AG09309 (cell line): ENCODE results near the gene RIPOR3.
"Not testable (repeated sequence)": the region's sequence is repeated elsewhere in the genome, so short reads cannot be mapped to it uniquely, and the experiment has no call there.

Experiments used
- DNase-seq: peaks from one replicate; pipeline ENCODE4 v3.0.0-alpha.2; 2010; ENCODE audit warnings: low read depth
- H3K4me3 ChIP-seq: 2 replicates; pipeline ENCODE4 v1.5.1; 2011; ENCODE audit warnings: mild to moderate bottlenecking, low read depth, low read length, moderate library complexity; ENCODE audit not compliant: control insufficient read depth
- TF ChIP-seq, protein P1 (sequence below): IDR thresholded peaks from 2 replicates; pipeline ENCODE4 v1.5.1; 2011; ENCODE audit warnings: mild to moderate bottlenecking, low read depth, low read length, inconsistent platforms; ENCODE audit not compliant: insufficient read depth, control insufficient read depth; ENCODE audit errors: missing control alignments

Gene RIPOR3

DNA sequence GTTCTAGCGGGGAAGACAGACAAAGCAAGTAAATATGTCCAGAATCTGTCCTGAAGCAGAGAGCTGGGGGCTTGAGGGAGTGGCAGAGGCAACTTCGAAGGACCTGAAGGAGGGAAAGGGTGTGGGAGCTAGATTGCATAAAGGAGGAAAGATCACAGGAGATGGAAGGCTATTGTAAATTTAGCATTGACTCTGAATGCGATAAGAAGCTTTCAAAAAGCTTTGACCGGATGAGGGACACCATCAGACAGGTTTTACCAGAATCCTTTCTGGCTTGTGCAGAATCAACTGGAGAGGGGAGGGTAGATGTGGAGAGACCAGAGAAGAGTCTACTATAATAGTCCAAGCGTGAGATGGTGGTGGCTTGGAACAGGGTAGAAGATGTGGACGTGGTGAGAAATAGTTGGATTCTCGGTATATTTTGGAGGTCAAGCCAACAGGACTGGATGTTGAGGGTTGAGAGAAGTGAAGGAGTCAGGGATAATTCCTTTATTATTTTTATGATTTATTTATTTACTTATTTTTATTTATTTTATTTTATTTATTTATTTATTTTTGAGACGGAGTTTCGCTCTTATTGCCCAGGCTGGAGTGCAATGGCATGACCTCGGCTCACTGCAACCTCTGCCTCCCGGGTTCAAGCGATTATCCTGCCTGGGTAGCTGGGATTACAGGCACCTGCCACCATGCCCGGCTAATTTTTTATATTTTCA lies 19.9 kb upstream of the RIPOR3 start:
- H3K4me3 ChIP-seq: no peak overlapping the region
- no peak for DNase-seq
- TF ChIP-seq, protein P1, sequence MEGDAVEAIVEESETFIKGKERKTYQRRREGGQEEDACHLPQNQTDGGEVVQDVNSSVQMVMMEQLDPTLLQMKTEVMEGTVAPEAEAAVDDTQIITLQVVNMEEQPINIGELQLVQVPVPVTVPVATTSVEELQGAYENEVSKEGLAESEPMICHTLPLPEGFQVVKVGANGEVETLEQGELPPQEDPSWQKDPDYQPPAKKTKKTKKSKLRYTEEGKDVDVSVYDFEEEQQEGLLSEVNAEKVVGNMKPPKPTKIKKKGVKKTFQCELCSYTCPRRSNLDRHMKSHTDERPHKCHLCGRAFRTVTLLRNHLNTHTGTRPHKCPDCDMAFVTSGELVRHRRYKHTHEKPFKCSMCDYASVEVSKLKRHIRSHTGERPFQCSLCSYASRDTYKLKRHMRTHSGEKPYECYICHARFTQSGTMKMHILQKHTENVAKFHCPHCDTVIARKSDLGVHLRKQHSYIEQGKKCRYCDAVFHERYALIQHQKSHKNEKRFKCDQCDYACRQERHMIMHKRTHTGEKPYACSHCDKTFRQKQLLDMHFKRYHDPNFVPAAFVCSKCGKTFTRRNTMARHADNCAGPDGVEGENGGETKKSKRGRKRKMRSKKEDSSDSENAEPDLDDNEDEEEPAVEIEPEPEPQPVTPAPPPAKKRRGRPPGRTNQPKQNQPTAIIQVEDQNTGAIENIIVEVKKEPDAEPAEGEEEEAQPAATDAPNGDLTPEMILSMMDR: no peak

DNA sequence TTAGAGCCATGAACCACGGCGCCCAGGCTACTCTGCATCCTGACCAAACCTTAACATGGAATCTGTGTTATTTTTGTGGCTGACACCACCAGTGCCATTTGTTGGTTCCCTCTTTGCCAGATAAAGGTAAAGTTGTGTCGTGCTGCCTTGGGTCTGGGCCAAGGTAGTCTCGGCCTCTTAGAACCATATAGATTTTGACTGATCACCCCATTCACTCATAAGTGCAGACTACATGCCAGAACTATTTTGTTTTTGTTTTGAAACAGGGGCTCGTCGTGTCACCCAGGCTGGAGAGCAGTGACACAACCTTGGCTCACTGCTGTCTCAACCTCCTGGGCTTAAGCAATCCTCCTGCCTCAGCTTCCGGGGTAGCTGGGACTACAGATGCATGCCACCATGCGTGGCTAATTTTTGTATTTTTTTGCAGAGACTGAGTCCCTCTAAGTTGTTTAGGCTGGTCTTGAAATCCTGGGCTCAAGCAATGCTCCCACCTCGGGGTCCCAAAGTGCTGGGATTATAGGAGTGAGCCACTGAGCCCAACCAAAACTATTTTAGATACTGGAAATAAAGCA lies 19.2 kb upstream of the RIPOR3 start:
- TF ChIP-seq, protein P1: no peak
- no peak overlapping the region for H3K4me3 ChIP-seq
- DNase-seq: no peak

DNA sequence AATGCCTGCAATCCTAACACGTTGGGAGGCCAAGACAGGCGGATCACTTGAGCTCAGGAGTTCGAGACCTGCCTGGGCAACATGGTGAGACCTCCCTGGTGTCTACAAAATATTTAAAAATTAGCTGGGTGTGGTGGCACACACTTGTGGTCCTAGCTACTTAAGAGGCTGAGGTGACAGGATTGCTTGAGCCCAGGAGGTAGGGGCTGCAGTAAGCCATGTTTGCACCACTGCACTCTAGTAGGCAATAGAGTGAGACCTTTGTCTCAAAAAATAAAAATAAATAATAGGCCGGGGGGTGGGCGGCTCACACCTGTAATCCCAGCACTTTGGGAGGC lies 18.3 kb upstream of the RIPOR3 start:
- no peak for DNase-seq
- TF ChIP-seq, protein P1: no peak
- no peak overlapping the region for H3K4me3 ChIP-seq

DNA sequence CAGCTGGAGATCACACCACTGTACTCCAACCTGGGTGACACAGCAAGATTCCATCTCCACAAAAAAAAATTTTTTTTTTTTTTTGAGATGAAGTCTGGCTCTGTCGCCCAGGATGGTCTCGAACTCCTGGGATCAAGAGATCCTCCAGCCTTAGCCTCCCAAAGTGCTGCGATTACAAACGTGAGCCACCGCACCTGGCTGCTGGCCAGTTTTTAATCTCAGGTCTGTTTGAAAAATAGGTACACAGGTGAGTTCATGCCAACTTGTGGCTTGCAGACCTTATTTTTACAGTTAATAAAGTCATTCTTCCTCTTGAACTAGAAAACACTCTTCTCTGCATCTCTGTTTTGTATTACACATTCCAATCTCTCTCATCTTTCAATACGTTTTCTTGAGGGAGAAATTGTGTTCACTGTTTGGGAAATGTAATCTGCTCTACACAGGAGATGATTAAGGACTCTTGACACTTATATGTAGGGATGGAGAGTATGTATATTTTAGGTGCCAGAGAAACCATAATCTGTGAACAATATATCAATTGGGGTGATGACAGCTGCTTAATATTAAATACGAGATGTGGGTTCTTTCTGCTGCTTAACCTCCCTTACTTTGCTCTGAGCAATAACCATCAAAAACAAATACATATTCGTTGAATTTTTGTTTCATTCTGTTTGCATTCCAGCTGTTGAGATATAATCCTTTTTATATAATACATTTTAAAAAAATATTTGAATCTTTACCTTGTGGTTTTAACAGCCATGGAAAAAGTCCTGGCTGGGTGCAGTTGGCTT lies 17.7 kb upstream of the RIPOR3 start:
- TF ChIP-seq, protein P1: no peak
- DNase-seq: no peak
- no peak overlapping the region for H3K4me3 ChIP-seq

DNA sequence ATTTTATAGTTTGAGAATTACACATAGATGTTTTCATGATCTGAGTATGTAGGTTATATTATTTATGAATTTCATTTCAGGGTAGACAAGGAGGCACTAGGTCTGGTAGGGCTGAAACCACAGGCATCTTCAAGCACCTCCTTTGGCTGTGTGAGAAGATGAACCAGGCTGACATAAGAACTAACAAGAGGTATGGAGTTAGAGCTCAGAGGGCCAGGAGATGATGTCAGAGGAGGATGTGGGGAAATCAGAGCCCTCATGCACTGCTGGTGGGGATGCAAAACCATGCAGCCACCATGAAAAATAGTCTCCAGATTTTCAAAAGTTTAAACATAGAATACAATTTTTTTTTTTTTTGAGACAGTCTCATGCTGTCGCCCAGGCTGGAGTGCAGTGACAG lies 13.6 kb upstream of the RIPOR3 start:
- TF ChIP-seq, protein P1: no peak
- no peak for DNase-seq
- no peak overlapping the region for H3K4me3 ChIP-seq

DNA sequence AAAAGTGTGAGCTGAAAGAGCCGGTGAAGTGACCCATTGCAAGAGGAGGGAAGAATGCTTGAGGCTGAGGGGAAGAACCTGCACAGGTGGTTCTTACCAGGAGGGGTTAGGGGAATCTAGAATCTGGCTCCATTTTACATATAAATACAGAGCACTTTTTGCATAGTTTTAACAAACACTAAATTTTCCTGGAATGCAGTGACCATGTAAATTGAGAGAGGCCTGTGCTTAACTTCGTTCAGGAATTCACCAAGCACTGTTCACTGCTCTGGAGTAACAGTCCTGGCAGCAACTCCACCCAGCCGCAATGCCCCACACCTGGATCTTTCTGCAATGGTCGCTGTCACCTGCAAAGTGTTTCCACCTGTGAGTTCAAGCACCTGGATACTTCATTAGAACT lies 13.2 kb upstream of the RIPOR3 start:
- H3K4me3 ChIP-seq: no peak overlapping the region
- no peak for DNase-seq
- TF ChIP-seq, protein P1: no peak

DNA sequence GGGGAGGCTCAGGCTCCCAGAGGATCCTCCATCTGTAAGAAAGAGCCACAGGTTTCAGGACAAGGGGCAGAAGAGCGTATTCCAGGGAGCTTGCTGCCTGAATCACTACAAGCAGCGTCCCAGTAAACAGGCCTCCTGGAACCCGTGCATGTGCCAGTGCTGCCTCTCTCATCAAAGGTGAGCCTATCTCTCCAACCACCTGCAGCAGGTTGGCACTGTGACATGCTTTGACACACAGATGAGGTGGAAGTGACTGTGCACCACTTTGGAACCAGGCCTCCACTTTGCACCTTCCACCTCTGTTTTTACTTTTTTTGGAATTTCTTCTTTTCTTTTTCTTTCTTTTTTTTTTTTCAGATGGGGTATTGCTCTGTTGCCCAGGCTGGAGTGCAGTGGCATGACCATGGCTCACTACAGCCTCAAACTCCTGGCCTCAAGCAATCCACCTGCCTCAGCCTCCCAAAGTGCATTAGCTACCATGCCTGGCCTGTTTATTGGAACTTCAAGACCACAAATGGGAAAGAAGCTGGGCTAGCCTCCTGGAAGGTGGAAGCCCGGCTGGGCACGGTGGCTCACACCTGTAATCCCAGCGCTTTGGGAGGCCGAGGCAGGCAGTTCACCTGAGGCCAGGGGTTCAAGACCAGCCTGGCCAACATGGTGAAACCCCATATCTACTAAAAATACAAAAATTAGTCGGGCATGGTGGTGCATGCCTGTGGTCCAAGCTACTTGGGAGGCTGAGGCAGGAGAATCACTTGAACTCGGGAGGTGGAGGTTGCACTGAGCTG lies 12.5 kb upstream of the RIPOR3 start:
- H3K4me3 ChIP-seq, DNase-seq: not testable (repeated sequence)
